GM19099 (cell line): ENCODE results near the gene CHAC1.

Experiments used
- POLR2A ChIP-seq: IDR thresholded peaks from 3 replicates; pipeline ENCODE4 v1.6.1; 2011; ENCODE audit warnings: low read depth; ENCODE audit not compliant: insufficient read length; ENCODE audit errors: extremely low read depth

CHAC1 gene

DNA sequence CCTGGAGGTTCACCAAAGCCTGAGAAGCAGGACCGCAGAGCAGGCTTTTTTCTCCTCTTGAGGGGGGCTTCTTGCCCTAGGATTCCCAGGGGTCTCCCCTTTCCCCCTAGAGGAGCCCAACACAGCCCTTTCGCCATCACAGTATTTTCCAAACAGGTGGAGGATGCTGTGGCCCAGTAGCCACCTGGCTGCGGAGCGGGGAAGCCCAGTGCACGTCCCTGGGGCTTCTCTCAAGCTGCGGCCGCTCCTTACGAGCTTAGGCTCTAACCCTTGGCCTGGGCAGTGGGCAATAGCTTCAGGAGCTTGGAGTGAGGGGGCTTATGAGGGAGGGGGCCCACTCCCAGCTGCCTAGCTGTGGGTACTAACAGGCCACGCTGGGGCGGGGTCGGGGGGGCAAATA, 35.7 kb upstream of the CHAC1 start:
- TF ChIP-seq POLR2A = no peak

DNA sequence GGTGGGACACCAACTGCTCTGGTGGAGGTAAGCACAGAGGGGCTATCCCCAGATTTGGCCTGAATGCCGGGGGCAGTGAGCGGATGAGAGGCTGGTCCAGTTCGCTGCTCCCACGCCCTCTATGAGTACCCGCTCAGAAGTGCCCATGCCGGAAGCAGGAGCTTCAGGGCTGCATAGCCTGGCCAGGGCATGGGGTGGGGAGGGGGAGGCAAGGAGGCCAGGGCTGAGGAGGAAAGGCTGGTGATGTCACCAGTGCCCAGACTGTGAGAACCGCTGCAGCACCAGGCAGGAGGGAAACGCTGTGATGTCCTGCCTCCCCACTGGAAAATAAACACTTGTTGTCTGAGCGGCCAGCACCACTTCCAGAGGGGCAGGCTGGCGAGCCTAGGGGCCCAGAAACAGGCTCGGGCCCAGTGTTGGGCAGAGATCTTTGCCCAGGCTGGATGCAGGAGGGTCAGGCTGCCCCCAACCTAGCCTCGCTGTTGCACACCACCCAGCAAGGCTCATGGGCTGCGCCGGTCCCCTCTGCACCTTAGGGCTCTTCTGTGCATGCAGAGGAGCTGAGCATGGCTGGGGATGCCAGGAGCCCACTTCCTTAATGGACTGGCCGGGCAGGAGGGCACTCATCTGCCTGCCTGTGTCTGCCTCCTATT, 35.0 kb upstream of the CHAC1 start:
- no peak for TF ChIP-seq POLR2A

DNA sequence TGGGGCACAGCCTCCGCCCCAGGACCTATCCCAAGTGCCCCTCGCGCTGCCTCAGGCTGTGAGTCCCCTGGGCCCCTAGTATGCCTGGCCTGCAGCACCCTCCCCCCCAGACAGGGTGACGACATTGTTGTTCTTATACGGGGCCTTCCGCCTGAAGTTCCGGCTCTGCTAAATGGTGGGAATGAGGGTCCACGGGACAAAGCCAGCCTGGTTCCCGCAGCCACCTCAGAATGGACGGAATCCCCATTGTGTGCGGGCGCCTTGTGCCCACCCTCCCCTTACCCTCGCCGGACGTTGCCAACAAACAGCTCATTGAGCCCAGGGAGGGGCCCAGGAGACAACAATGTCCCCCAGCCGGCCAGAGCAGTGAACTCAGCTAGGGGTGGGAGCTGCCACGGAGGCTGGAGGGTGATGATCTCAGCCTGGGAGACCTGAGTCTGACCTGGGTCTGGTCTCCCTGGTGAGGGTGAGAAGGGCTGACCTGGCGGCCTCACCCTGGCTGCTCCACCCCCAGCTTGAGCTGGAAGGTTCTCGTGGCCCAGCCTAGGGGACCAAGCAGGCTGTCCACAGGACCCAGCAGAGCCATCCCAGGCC, 34.4 kb upstream of the CHAC1 start:
- TF ChIP-seq POLR2A = no peak

DNA sequence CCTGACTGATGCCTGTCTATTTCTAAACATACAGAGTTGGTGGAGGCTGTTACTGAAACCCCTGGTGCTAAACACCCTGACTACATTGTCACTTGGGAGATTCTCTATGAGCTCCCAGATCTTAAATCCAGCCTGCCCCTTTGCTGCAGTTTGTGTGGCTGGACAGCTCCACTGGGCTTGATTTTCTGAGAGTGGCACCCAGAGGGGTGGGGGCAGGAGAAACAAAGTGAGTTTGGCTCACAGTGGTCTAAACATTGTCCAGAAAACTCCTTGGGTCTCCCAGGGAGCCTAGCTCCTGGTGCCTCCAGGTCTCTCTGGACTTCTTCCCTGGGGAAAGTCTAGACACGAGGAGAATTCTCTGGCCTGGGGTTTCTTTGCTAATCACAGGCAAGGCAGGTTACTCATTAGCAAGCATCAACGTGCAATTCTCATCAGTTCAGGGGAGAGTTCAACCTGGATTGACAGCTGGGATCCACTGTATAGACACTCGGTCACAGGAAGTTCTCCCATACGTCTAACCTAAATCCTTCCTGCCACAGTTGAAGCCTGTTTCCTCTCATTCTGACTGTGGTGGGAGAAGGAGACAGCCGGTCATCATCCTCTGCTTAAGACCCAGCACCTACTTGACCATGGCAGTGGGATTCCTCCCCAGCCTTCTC, 31.2 kb upstream of the CHAC1 start:
- TF ChIP-seq POLR2A = no peak

DNA sequence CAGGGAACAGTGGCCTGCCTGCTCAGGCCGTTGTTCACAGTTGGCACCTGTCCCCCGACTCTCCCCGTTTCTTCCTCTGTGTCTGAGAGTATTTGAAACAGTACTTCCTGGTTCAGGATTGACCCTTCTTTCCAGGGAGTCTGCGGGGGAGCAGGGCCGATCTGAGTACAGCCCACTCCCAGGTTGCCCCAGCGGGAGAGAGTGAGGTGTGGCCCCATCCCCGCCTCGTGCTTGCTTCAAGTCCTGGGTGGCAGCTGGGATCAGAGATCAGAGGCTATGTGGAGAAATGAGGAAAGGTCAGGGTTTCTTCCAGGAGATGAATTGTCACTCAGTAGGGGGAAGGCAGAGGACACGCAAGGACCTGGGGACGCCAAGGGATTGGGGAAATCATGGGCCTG, 30.7 kb upstream of the CHAC1 start:
- no peak for TF ChIP-seq POLR2A

DNA sequence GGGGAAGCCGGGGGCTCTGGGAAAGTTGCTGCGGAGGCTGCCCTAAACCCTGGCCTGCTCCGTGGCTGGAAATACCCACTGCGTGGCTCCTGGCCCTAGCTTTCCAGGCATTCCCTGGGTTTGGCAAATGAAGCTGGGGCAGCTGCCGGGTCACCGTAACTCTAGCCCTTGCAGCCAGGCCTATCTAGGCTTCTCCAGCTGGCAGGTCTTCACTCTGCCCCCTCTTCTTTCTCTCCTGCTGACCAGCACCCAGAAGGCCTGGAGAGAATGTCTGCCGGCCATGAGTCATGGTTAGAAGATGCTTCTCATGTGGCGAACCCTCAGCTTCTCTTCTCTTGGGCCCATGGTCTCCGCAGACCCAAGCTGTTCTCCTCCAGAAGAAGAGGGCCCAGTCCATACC, 29.7 kb upstream of the CHAC1 start:
- no peak for TF ChIP-seq POLR2A

DNA sequence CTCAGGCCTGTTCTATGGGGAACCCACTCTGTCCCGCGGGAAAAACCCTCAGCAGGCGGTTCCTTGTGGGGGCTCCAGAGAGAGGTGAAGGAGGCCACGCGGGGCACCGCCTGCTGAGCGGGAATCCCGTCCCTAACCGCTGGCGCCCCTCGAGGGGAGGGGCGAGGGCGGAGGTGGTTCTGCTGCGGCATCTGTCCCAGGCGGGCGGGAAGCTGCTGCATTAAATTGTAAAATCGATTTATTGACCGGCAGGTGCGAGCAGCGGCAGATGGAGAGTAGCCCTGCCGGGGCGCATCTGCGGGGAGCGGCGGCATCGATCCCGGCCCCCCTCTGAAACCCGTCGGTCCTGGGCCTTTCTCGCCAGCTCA, 27.8 kb upstream of the CHAC1 start:
- TF ChIP-seq POLR2A = no peak

DNA sequence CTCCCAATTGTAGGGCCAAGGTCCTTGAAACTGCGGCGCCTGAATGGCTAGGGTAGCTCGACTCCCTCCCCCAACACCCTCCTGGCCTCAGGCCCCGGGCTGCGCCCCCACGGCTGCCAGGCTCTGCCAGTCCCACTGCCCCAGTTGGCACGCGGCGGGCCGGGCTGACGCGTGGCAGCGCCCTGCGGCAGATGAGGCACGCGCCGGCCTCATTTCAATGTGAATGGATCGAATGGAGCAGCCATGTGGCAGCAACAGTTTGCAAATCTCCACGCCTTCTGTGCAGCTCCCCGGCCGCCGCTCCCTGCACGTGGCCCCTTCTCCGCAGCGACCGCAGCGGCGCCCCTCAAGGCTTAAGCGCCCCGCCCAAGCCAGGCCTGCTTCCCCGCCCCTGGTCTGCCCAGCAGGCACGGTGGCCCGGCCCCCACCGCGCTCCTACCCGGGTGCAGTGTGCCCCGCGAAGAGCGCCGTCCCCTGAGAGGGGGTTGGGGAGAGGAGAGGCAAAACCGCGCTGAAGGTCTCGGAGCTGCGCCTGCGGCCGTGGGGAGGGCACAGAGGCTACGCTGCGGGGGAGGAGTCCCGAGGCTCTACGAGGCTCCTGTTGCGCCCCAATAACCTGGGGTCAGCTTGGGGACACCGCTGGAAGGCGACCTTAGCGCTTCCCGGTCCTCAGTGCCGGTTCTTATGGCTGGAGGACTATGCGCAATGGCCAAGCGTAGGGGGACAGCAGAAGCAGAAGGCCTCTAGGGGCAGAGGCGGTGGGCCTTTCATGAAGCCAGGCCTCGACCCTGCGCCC, 27.2 kb upstream of the CHAC1 start:
- no peak for TF ChIP-seq POLR2A

DNA sequence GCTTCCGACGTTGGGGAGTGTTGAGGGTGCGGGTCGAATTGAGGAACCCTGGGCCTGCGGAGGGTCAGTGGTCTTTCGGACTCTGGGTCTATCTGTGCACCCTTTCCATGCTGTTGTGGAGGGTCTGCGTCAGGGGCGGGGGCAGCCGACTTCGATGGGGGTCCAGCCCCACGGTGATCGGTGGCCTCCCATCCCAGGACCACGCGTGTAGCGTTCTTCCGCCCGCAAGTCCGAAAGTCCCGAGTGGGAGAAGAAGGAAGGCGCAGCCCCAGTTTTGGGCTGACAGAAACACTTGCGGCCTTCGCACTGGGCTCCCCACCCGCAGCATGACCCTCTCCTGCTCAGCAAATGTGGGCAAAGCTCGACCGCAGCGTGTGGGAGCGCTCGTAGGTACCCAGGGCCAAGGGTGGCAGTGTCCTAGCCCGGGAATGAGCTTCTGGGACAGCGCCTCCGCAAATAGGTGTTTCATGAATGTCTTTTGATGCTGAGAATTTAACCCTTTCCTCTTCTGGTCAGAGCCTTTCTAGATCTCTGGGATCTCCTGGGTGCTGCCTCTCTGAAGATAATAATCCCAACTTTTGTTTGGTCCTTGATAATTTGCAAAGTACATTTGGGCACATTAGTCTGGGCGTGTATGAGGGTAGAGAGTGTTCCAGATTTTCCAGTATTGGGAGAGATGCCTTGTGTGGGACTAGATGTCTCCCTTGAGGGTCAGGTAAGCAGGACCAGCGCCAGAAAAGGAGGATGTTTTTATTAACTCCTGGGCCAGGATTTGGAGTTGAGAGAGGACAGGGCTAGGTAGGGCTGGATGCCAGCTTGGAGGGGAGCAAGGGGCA, 26.4 kb upstream of the CHAC1 start:
- no peak for TF ChIP-seq POLR2A

DNA sequence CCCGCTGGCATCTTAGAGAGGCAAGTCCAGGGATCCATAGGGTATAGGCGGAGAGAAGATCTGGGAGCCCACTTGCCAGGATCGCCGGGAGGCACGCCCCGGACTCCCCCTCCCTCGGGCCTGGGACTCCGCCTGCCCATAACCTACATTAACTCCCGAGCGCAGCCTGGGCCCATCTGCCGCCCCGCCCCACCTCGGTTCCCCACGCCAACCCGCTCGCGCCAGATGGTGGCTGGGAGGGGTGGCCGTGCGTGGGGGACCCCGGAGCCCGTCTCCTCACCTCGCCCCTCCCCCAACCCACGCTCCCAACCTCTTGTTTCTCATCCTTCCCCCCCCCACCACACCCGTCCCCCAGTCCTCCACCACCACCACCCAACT, 25.8 kb upstream of the CHAC1 start:
- TF ChIP-seq POLR2A = no peak

DNA sequence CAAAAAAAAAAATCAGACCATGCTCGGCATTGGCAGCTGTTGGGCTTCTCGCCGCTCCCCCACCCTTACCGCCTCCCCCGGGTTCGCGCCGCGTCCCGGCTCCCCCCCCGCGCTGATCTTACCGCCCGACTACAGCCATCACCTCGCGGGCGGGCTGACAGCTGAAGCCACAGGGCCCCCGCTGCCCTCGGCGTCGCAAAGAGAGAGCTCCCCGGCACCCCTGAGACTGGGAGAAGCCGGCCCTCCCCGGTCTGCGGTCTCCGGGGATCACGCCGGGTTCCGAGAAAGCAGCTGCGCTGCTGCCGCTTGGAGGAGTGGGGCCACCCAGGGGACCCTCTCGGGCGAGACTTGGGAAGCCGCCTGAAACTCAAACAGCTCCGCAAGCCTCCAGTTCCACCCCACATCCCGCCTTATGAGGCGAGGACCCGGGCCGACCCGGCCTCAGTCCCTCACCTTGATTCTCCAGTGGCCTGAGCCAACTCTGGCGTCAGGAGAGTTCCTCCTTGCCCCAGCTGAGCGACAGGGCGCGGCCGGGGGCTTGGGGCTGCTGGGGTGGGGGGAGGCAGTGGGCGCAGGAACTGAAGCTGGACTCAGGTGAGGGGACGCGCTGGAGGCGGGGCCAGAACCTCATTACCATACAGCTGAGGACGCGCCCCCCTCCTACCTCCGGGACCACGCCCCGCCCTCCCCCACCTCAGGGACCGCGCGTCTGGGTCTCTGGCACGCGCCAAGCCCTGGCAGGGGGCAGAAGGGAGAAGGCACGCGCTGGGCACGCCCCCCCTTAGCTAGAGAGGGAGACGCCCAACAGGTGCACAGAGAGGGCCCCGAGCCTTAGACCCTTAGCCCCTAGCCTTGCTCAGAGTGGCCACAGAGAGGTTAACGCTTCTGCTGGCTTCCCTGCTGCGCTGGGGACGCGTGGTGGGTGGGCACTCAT, 25.1 kb upstream of the CHAC1 start:
- no peak for TF ChIP-seq POLR2A

DNA sequence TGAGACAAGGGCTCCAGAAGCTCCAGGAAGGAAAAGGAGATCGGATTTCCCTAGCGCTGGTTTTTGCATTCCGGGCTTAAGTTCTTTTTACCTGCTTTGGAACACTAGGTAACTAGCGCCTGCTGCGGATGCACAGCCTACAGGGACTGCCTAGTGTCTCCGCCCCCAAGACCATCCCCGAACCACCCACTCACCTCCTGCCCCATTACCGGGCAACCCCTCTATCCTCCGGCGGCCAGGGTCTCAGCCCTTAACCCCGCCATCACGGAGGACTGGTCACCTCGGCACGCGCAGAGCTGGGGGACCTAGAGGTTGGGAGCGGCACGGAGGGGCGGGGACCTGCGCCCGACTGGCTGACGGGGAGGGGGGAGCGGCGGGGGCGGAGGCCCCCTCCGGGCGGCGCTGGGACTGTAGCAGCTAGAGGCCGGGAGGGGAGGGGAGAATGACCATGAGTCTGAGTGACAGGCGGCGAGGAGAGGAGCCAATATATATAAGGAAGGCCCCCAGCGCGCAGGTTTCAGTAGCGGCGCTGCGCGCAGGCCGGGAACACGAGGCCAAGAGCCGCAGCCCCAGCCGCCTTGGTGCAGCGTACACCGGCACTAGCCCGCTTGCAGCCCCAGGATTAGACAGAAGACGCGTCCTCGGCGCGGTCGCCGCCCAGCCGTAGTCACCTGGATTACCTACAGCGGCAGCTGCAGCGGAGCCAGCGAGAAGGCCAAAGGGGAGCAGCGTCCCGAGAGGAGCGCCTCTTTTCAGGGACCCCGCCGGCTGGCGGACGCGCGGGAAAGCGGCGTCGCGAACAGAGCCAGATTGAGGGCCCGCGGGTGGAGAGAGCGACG, 24.2 kb upstream of the CHAC1 start, which contains the start of gene DLL4:
Gene DLL4 (plus strand): TSS at position 520 of the 839 bp plus-strand sequence. CDS start 329 bp downstream, outside the sequence.
- TF ChIP-seq POLR2A = peak; percentile 82
